Keratinocyte (primary cell): ENCODE data around the gene CDH22.

ENCODE experiments used
- CTCF ChIP-seq, 3 experiments: IDR thresholded peaks in 1 of 3; conservative IDR thresholded peaks in 1 of 3; optimal IDR thresholded peaks in 1 of 3; 2 replicates in 2 of 3; 3 replicates in 1 of 3; pipeline versions ENCODE3 to v1.5.1; 2011; ENCODE audit warnings: low read length in 3 of 3, mild to moderate bottlenecking in 3 of 3, moderate library complexity in 2 of 3, control low read depth in 1 of 3, inconsistent platforms in 1 of 3; ENCODE audit not compliant: insufficient read depth in 2 of 3; ENCODE audit errors: extremely low read depth in 1 of 3
- EZH2 ChIP-seq: IDR thresholded peaks from one replicate; pipeline ENCODE4 v1.6.1; 2012; ENCODE audit warnings: inconsistent platforms, mild to moderate bottlenecking, low read length, moderate library complexity

- TF ChIP-seq CTCF (optimal IDR thresholded peaks at IDR 0.05 in 1 of 3, IDR thresholded peaks at IDR 0.05 in 1 of 3, conservative IDR thresholded peaks at IDR 0.05 in 1 of 3; ENCODE audit: extremely low read depth in 1 of 3, insufficient read depth in 2 of 3, low read length in 3 of 3) (no peak), EZH2 (no peak)
Observed at GRCh38 chr20:46148313-46149208, 159.7 kb downstream of the CDH22 start.
